SIG-M5 treated with dmso at 0.1 percent for 504 hours (cell line): ENCODE measurements around the gene HS1BP3.

ENCODE experiments used
- DNase-seq: peaks from one replicate; lab custom pipeline; 2025; ENCODE audit not compliant: unreplicated experiment; lab: John Stamatoyannopoulos, UW

HS1BP3 gene

GRCh38 chr2:20674974-20675679, 24.2 kb upstream of the HS1BP3 start:
- DNase-seq = no peak

GRCh38 chr2:20674309-20674965, 23.5 kb upstream of the HS1BP3 start:
- DNase-seq = no peak

GRCh38 chr2:20673686-20674308, 22.9 kb upstream of the HS1BP3 start:
- DNase-seq = no peak

DNA sequence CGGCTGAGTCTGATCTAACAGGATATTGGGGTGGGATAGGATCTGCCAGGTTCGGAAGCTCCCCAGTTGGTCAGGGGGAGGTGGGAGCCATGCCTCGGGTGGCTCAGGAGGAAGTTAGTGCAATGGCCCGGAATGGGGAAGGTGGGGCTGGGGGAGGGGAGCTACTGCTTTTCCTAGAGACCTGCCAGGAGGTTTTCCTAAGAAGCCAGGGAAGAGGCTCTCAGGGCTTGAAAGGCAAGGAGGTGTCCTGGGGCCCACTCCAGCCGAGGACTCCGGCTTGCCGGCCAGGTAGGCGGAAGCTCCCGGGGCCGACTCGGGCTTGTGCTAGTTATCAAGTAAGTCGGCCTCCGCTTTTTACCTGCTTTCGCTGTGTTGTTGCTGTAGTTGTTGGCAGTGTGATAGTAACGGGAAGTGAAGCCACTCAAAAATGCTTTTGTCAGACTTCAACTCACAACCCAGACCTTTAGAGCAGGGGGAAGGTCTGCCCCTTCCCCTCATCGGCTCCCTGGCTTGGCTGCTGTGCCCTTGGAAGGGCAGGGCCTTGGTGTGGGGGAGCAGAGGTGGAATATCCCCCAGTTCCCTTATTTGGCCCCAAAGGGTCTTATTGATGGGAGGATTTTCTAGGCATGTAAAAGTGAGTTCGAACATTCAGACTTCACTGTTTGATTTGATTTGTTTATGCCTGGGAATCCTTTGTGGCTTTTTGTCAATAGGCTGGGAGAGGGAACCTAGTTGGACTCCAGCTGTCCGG, 21.5 kb upstream of the HS1BP3 start:
- DNase-seq = no peak

GRCh38 chr2:20671736-20672080, 20.8 kb upstream of the HS1BP3 start:
- no peak for DNase-seq

- no peak for DNase-seq
Measured at GRCh38 chr2:20671036-20671735, 20.3 kb upstream of the HS1BP3 start.

DNA sequence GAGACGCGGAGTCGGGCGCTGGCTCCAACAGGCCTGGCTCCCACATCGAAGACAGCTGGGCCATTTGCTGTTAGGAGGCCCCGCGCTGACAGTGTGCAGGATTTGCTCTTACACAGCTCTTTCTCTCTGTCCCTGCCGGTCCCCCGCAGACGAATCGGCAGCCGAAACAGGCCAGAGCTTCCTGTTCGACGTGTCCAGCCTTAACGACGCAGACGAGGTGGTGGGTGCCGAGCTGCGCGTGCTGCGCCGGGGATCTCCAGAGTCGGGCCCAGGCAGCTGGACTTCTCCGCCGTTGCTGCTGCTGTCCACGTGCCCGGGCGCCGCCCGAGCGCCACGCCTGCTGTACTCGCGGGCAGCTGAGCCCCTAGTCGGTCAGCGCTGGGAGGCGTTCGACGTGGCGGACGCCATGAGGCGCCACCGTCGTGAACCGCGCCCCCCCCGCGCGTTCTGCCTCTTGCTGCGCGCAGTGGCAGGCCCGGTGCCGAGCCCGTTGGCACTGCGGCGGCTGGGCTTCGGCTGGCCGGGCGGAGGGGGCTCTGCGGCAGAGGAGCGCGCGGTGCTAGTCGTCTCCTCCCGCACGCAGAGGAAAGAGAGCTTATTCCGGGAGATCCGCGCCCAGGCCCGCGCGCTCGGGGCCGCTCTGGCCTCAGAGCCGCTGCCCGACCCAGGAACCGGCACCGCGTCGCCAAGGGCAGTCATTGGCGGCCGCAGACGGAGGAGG, 19.6 kb upstream of the HS1BP3 start:
- DNase-seq = no peak

GRCh38 chr2:20669562-20670314, 18.8 kb upstream of the HS1BP3 start:
- DNase-seq = no peak

DNA sequence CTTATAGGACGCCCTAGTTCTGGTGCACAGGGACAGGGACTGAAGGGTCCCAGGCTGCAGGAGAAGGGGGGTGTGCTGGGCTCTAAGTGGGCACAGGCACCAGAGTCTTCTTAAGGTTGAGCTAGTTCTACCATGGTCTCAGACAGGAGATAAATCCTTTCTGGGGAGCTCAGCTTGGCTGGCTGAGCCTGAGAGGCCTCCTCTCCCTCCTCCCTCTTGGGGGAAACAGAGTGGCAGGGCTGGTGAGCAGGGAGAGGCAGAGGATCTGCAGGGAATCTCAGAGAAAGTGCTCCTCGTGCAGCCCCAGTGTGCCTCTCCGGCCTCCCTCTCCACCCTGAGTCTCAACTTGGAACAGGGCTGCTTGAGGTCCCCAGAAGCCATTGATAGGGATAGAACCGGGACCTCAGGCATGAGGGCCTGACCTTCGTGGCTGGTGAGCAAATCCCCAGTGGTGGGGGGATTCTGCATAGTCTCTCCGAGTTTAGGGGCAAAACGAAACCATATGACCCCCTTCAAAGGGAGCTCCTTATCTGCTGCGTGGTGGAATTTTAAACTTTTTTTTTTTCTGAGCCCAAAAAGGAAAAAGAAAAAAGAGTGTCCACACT, 18.1 kb upstream of the HS1BP3 start:
- DNase-seq = no peak

- DNase-seq = no peak
Measured at GRCh38 chr2:20668451-20668850, 17.6 kb upstream of the HS1BP3 start.

DNA sequence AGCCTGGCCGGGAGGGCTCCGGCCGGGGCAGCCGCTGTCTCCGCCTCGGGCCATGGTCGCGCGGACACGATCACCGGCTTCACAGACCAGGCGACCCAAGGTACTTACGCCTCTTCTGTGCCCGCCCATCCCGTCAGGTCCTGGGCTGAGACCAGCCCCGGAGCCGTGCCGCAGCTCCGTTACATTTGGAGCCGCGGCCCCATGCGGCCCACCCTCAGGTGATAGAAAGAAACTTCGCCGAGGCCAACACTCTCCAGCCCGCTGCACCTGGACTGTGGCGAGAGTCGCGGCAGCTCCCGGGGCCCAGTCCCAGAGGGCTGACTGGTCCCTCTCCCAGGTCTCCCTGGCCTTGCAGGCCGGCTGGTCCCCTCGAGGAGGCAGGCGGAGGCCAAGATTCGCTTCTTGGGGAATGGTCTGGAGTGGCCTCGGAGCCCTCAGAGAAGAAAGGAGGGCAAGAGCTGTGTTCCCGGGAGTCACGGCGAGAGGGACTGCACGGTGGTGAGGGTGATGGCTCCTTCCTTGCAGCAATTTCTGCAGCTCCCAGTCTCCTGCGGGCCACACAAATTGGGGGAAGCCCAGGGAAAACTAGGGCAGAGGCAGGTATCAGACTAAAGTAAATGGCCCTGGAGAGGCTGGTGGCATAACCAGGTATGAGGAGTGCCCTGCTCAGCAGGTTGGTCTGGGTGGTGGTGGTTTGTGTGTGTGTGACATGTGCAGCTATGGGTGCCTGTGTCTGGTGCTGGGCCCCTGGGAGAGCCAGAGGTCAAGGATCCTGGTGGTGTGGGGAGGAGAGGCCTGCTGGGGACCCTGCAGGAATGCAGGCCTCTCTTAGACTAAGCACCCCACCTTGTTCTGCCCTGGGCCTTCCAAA, 16.9 kb upstream of the HS1BP3 start:
- no peak for DNase-seq

GRCh38 chr2:20667151-20667530, 16.2 kb upstream of the HS1BP3 start:
- DNase-seq = no peak

GRCh38 chr2:20666304-20667150, 15.6 kb upstream of the HS1BP3 start, which contains the start of gene GDF7:
Gene GDF7 (plus strand): TSS chr2:20667144. CDS start chr2:20667240, 96 bp downstream.
- no peak for DNase-seq

- DNase-seq = no peak
Measured at GRCh38 chr2:20666005-20666303, 15.1 kb upstream of the HS1BP3 start.

GRCh38 chr2:20665243-20666004, 14.5 kb upstream of the HS1BP3 start:
- DNase-seq = no peak

- DNase-seq = no peak
Measured at GRCh38 chr2:20664431-20665242, 13.7 kb upstream of the HS1BP3 start.
